Calu3 (cell line): ENCODE data around the gene LRMDA. TPM values are rescaled to one million over a fixed set of nuclear protein-coding genes. Genes with fewer than 3 reads are reported as not detected.

Experiments
- BruUV-seq: library from RNA; stranded (reverse); fragments of 400-500 nt; replicated peaks from 2 replicates; lab custom pipeline; 2021; lab: Mats Ljungman, UMichigan
- CTCF ChIA-PET: fragments of 300-600 bp; sonication (Branson Sonifier 250); formaldehyde crosslinking; loops from one replicate; lab custom pipeline; 2022; ENCODE audit warnings: antibody characterized with exemption; lab: Charles Lee
- DNase-seq: peaks from one replicate; pipeline ENCODE4 v3.0.0; 2022
- H3K27ac Mint-ChIP-seq: one replicate; pipeline ENCODE4 v1.8.0; 2022; ENCODE audit warnings: mixed read lengths; ENCODE audit not compliant: unreplicated experiment
- H3K27me3 Mint-ChIP-seq: one replicate; pipeline ENCODE4 v1.8.0; 2022; ENCODE audit warnings: mixed read lengths; ENCODE audit not compliant: unreplicated experiment
- H3K36me3 Mint-ChIP-seq: one replicate; pipeline ENCODE4 v1.8.0; 2022; ENCODE audit warnings: mild to moderate bottlenecking, moderate library complexity, mixed read lengths; ENCODE audit not compliant: insufficient read depth, unreplicated experiment
- H3K4me1 Mint-ChIP-seq: one replicate; pipeline ENCODE4 v1.8.0; 2022; ENCODE audit warnings: mild to moderate bottlenecking, low read depth, mixed read lengths; ENCODE audit not compliant: unreplicated experiment
- H3K4me3 Mint-ChIP-seq: one replicate; pipeline ENCODE4 v1.8.0; 2022; ENCODE audit warnings: mild to moderate bottlenecking, low read depth, moderate library complexity, mixed read lengths; ENCODE audit not compliant: unreplicated experiment
- H3K9me3 Mint-ChIP-seq: one replicate; pipeline ENCODE4 v1.8.0; 2022; ENCODE audit warnings: low read depth, mixed read lengths; ENCODE audit not compliant: unreplicated experiment
- CTCF ChIP-seq: fragments of 200-600 bp; IDR thresholded peaks from one replicate; pipeline ENCODE4 v1.8.0; 2022; ENCODE audit warnings: antibody characterized with exemption; ENCODE audit not compliant: unreplicated experiment
- intact Hi-C: fragments of 100-400 bp; cut with micrococcal nuclease; formaldehyde crosslinking; loops from one replicate; pipeline ENCODE4 v1.10.0; 2022; ENCODE audit not compliant: unreplicated experiment
- total RNA-seq: library from RNA; stranded (reverse); gene quantifications from 2 replicates; pipeline ENCODE4 v1.2.3, GENCODE V29; 2022

Gene LRMDA
- total RNA-seq, 1 experiment from 2014 or later, result 7.6 TPM

- H3K4me3 Mint-ChIP-seq, result no peak overlapping the region
- CTCF ChIA-PET, result no interaction called here
- BruUV-seq, result no TSS peak
- H3K27me3 Mint-ChIP-seq, result no peaks in the 10 kb centered on the region
- peaks cover 13% of the 10 kb centered on the region for H3K9me3 Mint-ChIP-seq
- intact Hi-C loops, result no loop called here
- no peak for TF ChIP-seq CTCF
- H3K36me3 Mint-ChIP-seq, result no peaks in the 10 kb centered on the region
- DNase-seq, result no peak
- no peak overlapping the region for H3K27ac Mint-ChIP-seq
- no peaks in the 10 kb centered on the region for H3K4me1 Mint-ChIP-seq
These were observed 692.9 kb downstream of the LRMDA start for GRCh38 chr10:76124280-76124679.

GRCh38 chr10:76125900-76126299 lies 694.5 kb downstream of the LRMDA start:
- Mint-ChIP-seq H3K9me3 (peaks cover 12% of the 10 kb centered on the region), H3K4me3 (no peak overlapping the region), H3K27ac (no peak overlapping the region), H3K27me3 (no peaks in the 10 kb centered on the region), H3K4me1 (no peaks in the 10 kb centered on the region), H3K36me3 (no peaks in the 10 kb centered on the region)
- DNase-seq, result no peak
- TF ChIP-seq CTCF, result no peak
- CTCF ChIA-PET, result no interaction called here
- BruUV-seq, result no TSS peak
- intact Hi-C loops, result no loop called here

GRCh38 chr10:76126607-76127527 lies 695.4 kb downstream of the LRMDA start:
- Mint-ChIP-seq H3K4me1 (no peaks in the 10 kb centered on the region), H3K9me3 (peaks cover 11% of the 10 kb centered on the region), H3K27ac (no peak overlapping the region), H3K36me3 (no peaks in the 10 kb centered on the region), H3K27me3 (no peaks in the 10 kb centered on the region), H3K4me3 (no peak overlapping the region)
- CTCF ChIA-PET, result interaction anchor here (0.6 to 0.7 kb wide), 2 partner anchors 85 to 880 kb away, joined by 3 to 4 read pairs; no protein-coding TSS in a partner anchor
- BruUV-seq, result no TSS peak
- no peak for DNase-seq
- intact Hi-C loops, result no loop called here
- no peak for TF ChIP-seq CTCF

GRCh38 chr10:76127984-76128589 lies 696.7 kb downstream of the LRMDA start:
- CTCF ChIA-PET, result interaction anchor here (0.7 kb wide), 1 partner anchor 879 kb away, joined by 4 read pairs; no protein-coding TSS in a partner anchor
- H3K36me3 Mint-ChIP-seq, result no peaks in the 10 kb centered on the region
- intact Hi-C loops, result no loop called here

More at GRCh38 chr10:76127984-76128589, 696.7 kb downstream of the LRMDA start:
- Mint-ChIP-seq H3K4me3 (no peak overlapping the region), H3K9me3 (peaks cover 14% of the 10 kb centered on the region), H3K27me3 (no peaks in the 10 kb centered on the region), H3K4me1 (no peaks in the 10 kb centered on the region), H3K27ac (no peak overlapping the region)
- no peak for TF ChIP-seq CTCF
- DNase-seq, result no peak
- BruUV-seq, result no TSS peak
